HG03558 (cell line): ENCODE measurements around the gene DMXL1.
A peak's percentile ranks its signal among the peaks of the same experiment; 100 is the strongest.

Experiments
- ATAC-seq: cut with Tn5 transposase; IDR thresholded peaks from one replicate; pipeline ENCODE4 v1.9.1; 2021; ENCODE audit warnings: moderate number of reproducible peaks; ENCODE audit not compliant: unreplicated experiment; ENCODE audit errors: extremely low read depth

Gene DMXL1

GRCh38 chr5:119285070-119285916, 214.4 kb downstream of the DMXL1 start:
- no peak for ATAC-seq

GRCh38 chr5:119286511-119287488, 215.9 kb downstream of the DMXL1 start:
- no peak for ATAC-seq

- peak; percentile 31 for ATAC-seq
These were observed 216.7 kb downstream of the DMXL1 start for GRCh38 chr5:119287547-119288111.

GRCh38 chr5:119288379-119289033, 217.6 kb downstream of the DMXL1 start:
- no peak for ATAC-seq

- ATAC-seq, result no peak
These were observed 218.7 kb downstream of the DMXL1 start for GRCh38 chr5:119289438-119290044.

GRCh38 chr5:119290161-119290569, 219.3 kb downstream of the DMXL1 start:
- ATAC-seq, result peak; percentile 81

GRCh38 chr5:119290607-119291006, 219.7 kb downstream of the DMXL1 start:
- no peak for ATAC-seq

GRCh38 chr5:119291056-119291455, 220.2 kb downstream of the DMXL1 start:
- ATAC-seq, result no peak

- ATAC-seq, result no peak
These were observed 221.0 kb downstream of the DMXL1 start for GRCh38 chr5:119291877-119292276.

GRCh38 chr5:119292701-119293515, 222.0 kb downstream of the DMXL1 start:
- ATAC-seq, result no peak

- ATAC-seq, result no peak
These were observed 222.6 kb downstream of the DMXL1 start for GRCh38 chr5:119293516-119293829.
